Endothelial cell of umbilical vein (primary cell): ENCODE results near the gene TOP3B. TPM values are rescaled to one million over a fixed set of nuclear protein-coding genes. Genes with fewer than 3 reads are reported as not detected.

Experiments used
- BruUV-seq: library from RNA; stranded (reverse); fragments of 400-500 nt; replicated peaks from 2 replicates; lab custom pipeline; 2021; lab: Mats Ljungman, UMichigan
- CTCF ChIA-PET: fragments of 300-600, 350-600 bp; sonication (Branson Sonifier 250); formaldehyde crosslinking; loops from one replicate; lab custom pipeline; 2021; ENCODE audit warnings: antibody characterized with exemption, inconsistent platforms; lab: Charles Lee
- POLR2A ChIA-PET: fragments of 300-600, 350-600 bp; sonication (Branson Sonifier 250); formaldehyde crosslinking; loops from one replicate; lab custom pipeline; 2021; ENCODE audit warnings: antibody characterized with exemption, inconsistent platforms; lab: Charles Lee
- DNase-seq: peaks from one replicate; pipeline ENCODE4 v3.0.0-alpha.2; 2011; ENCODE audit warnings: low read depth, low spot score
- FAIRE-seq: peaks from 2 replicates; lab custom pipeline; 2011; peaks lifted over from hg19 to GRCh38; lab: Jason Lieb, UNC
- H2AFZ ChIP-seq: 2 replicates; pipeline ENCODE4 v1.6.0; 2012; ENCODE audit warnings: low read depth, low read length, control low read depth, inconsistent platforms
- H3K27ac ChIP-seq: 2 replicates; pipeline ENCODE4 v1.5.1; 2011; ENCODE audit warnings: low read depth, mild to moderate bottlenecking, control low read depth, low read length, moderate library complexity; ENCODE audit not compliant: insufficient read depth
- H3K27me3 ChIP-seq, 2 experiments: 2 replicates each; pipeline versions ENCODE4 v1.6.0 to v1.6.1; 2011; ENCODE audit warnings: low read length in 2 of 2, mixed read lengths in 1 of 2; ENCODE audit not compliant: control insufficient read depth in 2 of 2, insufficient read depth in 2 of 2
- H3K36me3 ChIP-seq, 2 experiments: 2 replicates in 1 of 2; 3 replicates in 1 of 2; pipeline ENCODE4 v1.5.1; 2011; ENCODE audit warnings: low read length in 2 of 2, mild to moderate bottlenecking in 1 of 2, moderate library complexity in 1 of 2; ENCODE audit not compliant: control insufficient read depth in 2 of 2, insufficient read depth in 2 of 2; ENCODE audit errors: extremely low read depth in 1 of 2
- H3K4me1 ChIP-seq: 3 replicates; pipeline ENCODE4 v1.5.1; 2011; ENCODE audit warnings: mild to moderate bottlenecking, low read length; ENCODE audit not compliant: control insufficient read depth, insufficient read depth; ENCODE audit errors: extremely low read depth
- H3K4me2 ChIP-seq: 2 replicates; pipeline ENCODE4 v1.6.1; 2011; ENCODE audit warnings: low read length, control low read depth, mixed read lengths; ENCODE audit not compliant: insufficient read depth
- H3K4me3 ChIP-seq, 3 experiments: fragments of 200-600 bp in 1 of 3; sonication (generic), shearing (Covaris generic) in 1 of 3; replicated peaks in 1 of 3; 2 replicates each; pipeline ENCODE4 v1.5.1; 2011 to 2016; ENCODE audit warnings: control low read depth in 3 of 3, low read length in 3 of 3, mild to moderate bottlenecking in 2 of 3, inconsistent platforms in 1 of 3, low read depth in 1 of 3, moderate library complexity in 1 of 3; ENCODE audit not compliant: insufficient read depth in 1 of 3
- H3K79me2 ChIP-seq: 2 replicates; pipeline ENCODE4 v1.6.0; 2012; ENCODE audit warnings: low read length, inconsistent platforms; ENCODE audit not compliant: control insufficient read depth, insufficient read depth
- H3K9ac ChIP-seq: replicated peaks from 2 replicates; pipeline ENCODE3; 2011; ENCODE audit warnings: low read length, control low read depth; ENCODE audit not compliant: insufficient read depth; ENCODE audit errors: extremely low read depth
- H3K9me1 ChIP-seq: replicated peaks from 3 replicates; pipeline ENCODE4 v1.6.0; 2011; ENCODE audit warnings: mild to moderate bottlenecking, low read length; ENCODE audit not compliant: control insufficient read depth, insufficient read depth; ENCODE audit errors: extremely low read depth
- H3K9me3 ChIP-seq: replicated peaks from 2 replicates; pipeline ENCODE4 v1.5.1; 2012; ENCODE audit warnings: low read length, inconsistent platforms; ENCODE audit not compliant: control insufficient read depth, insufficient read depth
- H4K20me1 ChIP-seq: replicated peaks from 2 replicates; pipeline ENCODE3; 2011; ENCODE audit warnings: mild to moderate bottlenecking, low read length; ENCODE audit not compliant: control insufficient read depth, insufficient read depth; ENCODE audit errors: extremely low read depth
- CTCF ChIP-seq, 2 donors: IDR thresholded peaks; 1 replicate in 1 of 2; 2 replicates in 1 of 2; pipeline ENCODE4 v1.5.1; 2011; ENCODE audit warnings: low read length in 2 of 2, mild to moderate bottlenecking in 2 of 2, moderate library complexity in 2 of 2, control low read depth in 1 of 2, inconsistent platforms in 1 of 2, low read depth in 1 of 2; ENCODE audit not compliant: insufficient read depth in 1 of 2; ENCODE audit errors: extremely low read depth in 1 of 2
- EZH2 ChIP-seq: IDR thresholded peaks from 2 replicates; pipeline ENCODE4 v1.6.1; 2012; ENCODE audit warnings: borderline replicate concordance, low read depth, mild to moderate bottlenecking, moderate library complexity, low read length, inconsistent platforms; ENCODE audit not compliant: severe bottlenecking
- FOS ChIP-seq: IDR thresholded peaks from 2 replicates; pipeline ENCODE4 v1.6.1; 2011; ENCODE audit warnings: mild to moderate bottlenecking, low read length, moderate library complexity, borderline replicate concordance; ENCODE audit not compliant: insufficient read depth
- GATA2 ChIP-seq: IDR thresholded peaks from 2 replicates; pipeline ENCODE4 v1.7.0; 2011; ENCODE audit warnings: low read depth, mild to moderate bottlenecking, moderate library complexity, mixed read lengths, low read length; ENCODE audit not compliant: insufficient read length, insufficient read depth
- JUN ChIP-seq: IDR thresholded peaks from 2 replicates; pipeline ENCODE4 v1.6.1; 2011; ENCODE audit warnings: borderline replicate concordance, low read depth; ENCODE audit not compliant: insufficient read length, insufficient read depth
- MYC ChIP-seq: IDR thresholded peaks from one replicate; pipeline ENCODE4 v1.6.1; 2011; ENCODE audit warnings: mild to moderate bottlenecking, low read depth, low read length
- POLR2A ChIP-seq: IDR thresholded peaks from 2 replicates; pipeline ENCODE4 v1.6.1; 2012; ENCODE audit warnings: low read depth, mild to moderate bottlenecking, control low read depth, low read length
- POLR2AphosphoS5 ChIP-seq: IDR thresholded peaks from 2 replicates; pipeline ENCODE4 v1.6.1; 2012; ENCODE audit warnings: low read depth, mild to moderate bottlenecking, control low read depth, low read length, moderate library complexity; ENCODE audit not compliant: insufficient read depth
- dilution Hi-C: fragments of 300-500 bp; cut with MboI; formaldehyde crosslinking; loops from one replicate; pipeline ENCODE4 v1.15.0; 2019; ENCODE audit warnings: low sequenced_read_pairs; ENCODE audit not compliant: extremely low pct_ligation_motif_present
- intact Hi-C: fragments of 100-400 bp; cut with micrococcal nuclease; formaldehyde crosslinking; loops from one replicate; pipeline ENCODE4 v1.10.0; 2022
- polyA plus RNA-seq, 4 experiments: library from polyadenylated mRNA; depleted of rRNA in 3 of 4; stranded (reverse) in 3 of 4; unstranded in 1 of 4; fragments of >200 nt; gene quantifications; 2 replicates each; pipeline versions ENCODE4 v1.2.1 to v1.2.3, GENCODE V29; 2011 to 2012; ENCODE audit warnings: missing spikeins in 1 of 4
- total RNA-seq: library from RNA; stranded (reverse); gene quantifications from 2 replicates; pipeline ENCODE4 v1.2.3, GENCODE V29; 2021
- TF ChIP-seq, protein P1 (sequence below): IDR thresholded peaks from 2 replicates; pipeline ENCODE4 v1.6.1; 2011; ENCODE audit not compliant: insufficient read depth, insufficient read length

TOP3B gene
- total and polyA plus RNA-seq, 2 donors (not counting 3 experiments of a cell fraction or from before 2014, with no cell fraction given): 25.2 to 56.5 TPM

- no peak overlapping the region for H3K9ac ChIP-seq
- H2AFZ ChIP-seq: no peak overlapping the region
- H3K9me3 ChIP-seq: no peaks in the 10 kb centered on the region
- no peak overlapping the region for H3K4me3 ChIP-seq
- H3K4me1 ChIP-seq: no peaks in the 10 kb centered on the region
- no peak for DNase-seq
- no peak for FAIRE-seq
- BruUV-seq: no TSS peak
- no peaks in the 10 kb centered on the region for H3K79me2 ChIP-seq
- ChIA-PET CTCF (interaction anchor here (0.8 kb wide), 1 partner anchor 65 kb away, joined by 3 read pairs; no protein-coding TSS in a partner anchor), POLR2A (no interaction called here)
- no peaks in the 10 kb centered on the region for H3K27me3 ChIP-seq
- H3K9me1 ChIP-seq: no peaks in the 10 kb centered on the region
- H3K27ac ChIP-seq: no peak overlapping the region
- intact Hi-C loops (no loop called here), dilution Hi-C loops (no loop called here)
- no peak overlapping the region for H3K4me2 ChIP-seq
- no peaks in the 10 kb centered on the region for H4K20me1 ChIP-seq
- TF ChIP-seq, protein P1, sequence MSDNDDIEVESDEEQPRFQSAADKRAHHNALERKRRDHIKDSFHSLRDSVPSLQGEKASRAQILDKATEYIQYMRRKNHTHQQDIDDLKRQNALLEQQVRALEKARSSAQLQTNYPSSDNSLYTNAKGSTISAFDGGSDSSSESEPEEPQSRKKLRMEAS: no peak
- TF ChIP-seq MYC: no peak
- TF ChIP-seq JUN: no peak
- TF ChIP-seq EZH2: no peak
- no peak for TF ChIP-seq CTCF (IDR thresholded peaks at IDR 0.05; ENCODE audit: extremely low read depth in 1 of 2, insufficient read depth in 1 of 2, low read depth in 1 of 2, low read length in 2 of 2)
- no peak for TF ChIP-seq GATA2
- TF ChIP-seq POLR2A: no peak
- TF ChIP-seq POLR2AphosphoS5: no peak
- TF ChIP-seq FOS: no peak
- H3K36me3 ChIP-seq: no peaks in the 10 kb centered on the region
These were observed 74.7 kb downstream of the TOP3B start for GRCh38 chr22:21907638-21908522.

Other genes with a start within 250 kb of the TOP3B start
- gene YPEL1, start 247.0 kb downstream of the TOP3B start, total RNA-seq: 6.2 and 6.5 TPM in 2 replicates
- gene YPEL1, start 247.0 kb downstream of the TOP3B start, polyA plus RNA-seq: 3.1 and 3.7 TPM in 2 replicates
- 155 and 163 TPM in 2 replicates for gene MAPK1, start 115.1 kb downstream of the TOP3B start, total RNA-seq
- 48.3 and 50.9 TPM in 2 replicates for gene MAPK1, start 115.1 kb downstream of the TOP3B start, polyA plus RNA-seq
- gene PPM1F, start 29.9 kb downstream of the TOP3B start, total RNA-seq: 171 and 178 TPM in 2 replicates
- 107 and 110 TPM in 2 replicates for gene PPM1F, start 29.9 kb downstream of the TOP3B start, polyA plus RNA-seq